Measurements from ENCODE around the gene PDSS2. TPM values are rescaled to one million over a fixed set of nuclear protein-coding genes. Genes with fewer than 3 reads are reported as not detected.

The PDSS2 gene
- total and polyA plus RNA-seq, 4 donors: 6.6 to 19.8 (median 15.6) TPM

DNA sequence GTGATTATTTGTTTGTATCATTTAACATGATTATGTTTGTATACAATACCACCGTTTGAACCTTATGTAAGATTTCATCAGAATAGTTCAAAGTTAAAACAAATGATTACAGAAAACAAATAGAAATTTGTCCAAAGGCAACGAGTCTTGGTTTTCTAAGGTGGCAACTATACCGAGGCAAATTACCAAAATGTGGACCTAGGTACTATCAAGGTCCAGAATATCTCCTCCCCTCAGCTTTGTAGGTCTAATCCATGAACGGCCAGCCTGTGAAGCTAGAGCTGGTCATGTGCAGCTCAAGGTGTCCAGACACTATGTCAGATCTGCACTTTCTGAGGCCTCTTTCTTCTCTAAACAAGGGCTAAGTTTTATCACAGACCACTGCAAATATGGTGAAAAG, 192.4 kb downstream of the PDSS2 start:
- DNase-seq (no peak), ATAC-seq (ENCODE audit: insufficient read depth, low FRiP score) (no peak)
- H3K27ac ChIP-seq (ENCODE audit: low read depth in 1 of 2, low read length in 1 of 2): no peak overlapping the region
- H3K9me3 ChIP-seq (ENCODE audit: control insufficient read depth in 4 of 4, insufficient read depth in 3 of 4, low read length in 3 of 4): no peaks in the 10 kb centered on the region
- H3K4me1 ChIP-seq (ENCODE audit: control insufficient read depth in 5 of 5, insufficient read depth in 5 of 5, low read length in 5 of 5): peaks cover 0 to 9% (median 0%) of the 10 kb centered on the region in 5 donors
- H3K36me3 ChIP-seq (ENCODE audit: control insufficient read depth in 4 of 4, insufficient read depth in 4 of 4, low read length in 4 of 4): peaks cover 0 to 1% (median 0%) of the 10 kb centered on the region in 4 donors
- WGBS, 2 donors: 82 to 84% methylated on average over 4 of the region's 4 CpGs
- no peak overlapping the region for H3K9ac ChIP-seq (ENCODE audit: insufficient read depth in 1 of 2, low read length in 2 of 2)
- no peak overlapping the region for H3K4me3 ChIP-seq
- H3K27me3 ChIP-seq (ENCODE audit: control insufficient read depth in 3 of 3, insufficient read depth in 3 of 3, low read length in 2 of 3): no peaks in the 10 kb centered on the region
- TF ChIP-seq, protein P1, sequence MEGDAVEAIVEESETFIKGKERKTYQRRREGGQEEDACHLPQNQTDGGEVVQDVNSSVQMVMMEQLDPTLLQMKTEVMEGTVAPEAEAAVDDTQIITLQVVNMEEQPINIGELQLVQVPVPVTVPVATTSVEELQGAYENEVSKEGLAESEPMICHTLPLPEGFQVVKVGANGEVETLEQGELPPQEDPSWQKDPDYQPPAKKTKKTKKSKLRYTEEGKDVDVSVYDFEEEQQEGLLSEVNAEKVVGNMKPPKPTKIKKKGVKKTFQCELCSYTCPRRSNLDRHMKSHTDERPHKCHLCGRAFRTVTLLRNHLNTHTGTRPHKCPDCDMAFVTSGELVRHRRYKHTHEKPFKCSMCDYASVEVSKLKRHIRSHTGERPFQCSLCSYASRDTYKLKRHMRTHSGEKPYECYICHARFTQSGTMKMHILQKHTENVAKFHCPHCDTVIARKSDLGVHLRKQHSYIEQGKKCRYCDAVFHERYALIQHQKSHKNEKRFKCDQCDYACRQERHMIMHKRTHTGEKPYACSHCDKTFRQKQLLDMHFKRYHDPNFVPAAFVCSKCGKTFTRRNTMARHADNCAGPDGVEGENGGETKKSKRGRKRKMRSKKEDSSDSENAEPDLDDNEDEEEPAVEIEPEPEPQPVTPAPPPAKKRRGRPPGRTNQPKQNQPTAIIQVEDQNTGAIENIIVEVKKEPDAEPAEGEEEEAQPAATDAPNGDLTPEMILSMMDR (IDR thresholded peaks at IDR 0.05; ENCODE audit: control extremely low read depth, extremely low read depth): no peak

DNA sequence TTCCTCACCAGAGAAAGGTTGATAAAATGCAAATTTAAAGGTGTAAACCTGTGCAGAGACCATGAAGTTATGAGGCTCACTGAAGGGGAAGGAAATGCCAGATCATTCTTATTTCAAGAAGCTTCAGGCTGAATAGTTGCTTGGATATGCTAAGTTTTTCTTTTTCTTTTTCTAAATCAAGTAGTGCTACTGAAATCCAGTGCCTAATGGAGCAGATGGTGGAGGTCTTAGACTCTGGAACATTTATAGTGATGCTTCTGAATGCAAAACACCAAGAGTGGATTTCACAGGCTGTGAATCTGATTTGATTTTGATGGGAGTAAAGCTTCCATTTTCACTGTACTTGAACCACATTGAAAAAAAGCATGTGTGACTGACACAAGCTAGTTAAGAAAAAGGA, 192.8 kb downstream of the PDSS2 start:
- no peak overlapping the region for H3K4me3 ChIP-seq
- no peak for ATAC-seq (ENCODE audit: insufficient read depth, low FRiP score)
- no peaks in the 10 kb centered on the region for H3K27me3 ChIP-seq (ENCODE audit: control insufficient read depth in 3 of 3, insufficient read depth in 3 of 3, low read length in 2 of 3)
- H3K27ac ChIP-seq (ENCODE audit: low read depth in 1 of 2, low read length in 1 of 2): no peak overlapping the region
- H3K9ac ChIP-seq (ENCODE audit: insufficient read depth in 1 of 2, low read length in 2 of 2): no peak overlapping the region
- no peaks in the 10 kb centered on the region for H3K9me3 ChIP-seq (ENCODE audit: control insufficient read depth in 4 of 4, insufficient read depth in 3 of 4, low read length in 3 of 4)
- no peak for DNase-seq
- TF ChIP-seq, protein P1 (IDR thresholded peaks at IDR 0.05; ENCODE audit: control extremely low read depth, extremely low read depth): no peak
- peaks cover 0 to 9% (median 0%) of the 10 kb centered on the region in 5 donors for H3K4me1 ChIP-seq (ENCODE audit: control insufficient read depth in 5 of 5, insufficient read depth in 5 of 5, low read length in 5 of 5)
- peaks cover 0 to 1% (median 0%) of the 10 kb centered on the region in 4 donors for H3K36me3 ChIP-seq (ENCODE audit: control insufficient read depth in 4 of 4, insufficient read depth in 4 of 4, low read length in 4 of 4)

DNA sequence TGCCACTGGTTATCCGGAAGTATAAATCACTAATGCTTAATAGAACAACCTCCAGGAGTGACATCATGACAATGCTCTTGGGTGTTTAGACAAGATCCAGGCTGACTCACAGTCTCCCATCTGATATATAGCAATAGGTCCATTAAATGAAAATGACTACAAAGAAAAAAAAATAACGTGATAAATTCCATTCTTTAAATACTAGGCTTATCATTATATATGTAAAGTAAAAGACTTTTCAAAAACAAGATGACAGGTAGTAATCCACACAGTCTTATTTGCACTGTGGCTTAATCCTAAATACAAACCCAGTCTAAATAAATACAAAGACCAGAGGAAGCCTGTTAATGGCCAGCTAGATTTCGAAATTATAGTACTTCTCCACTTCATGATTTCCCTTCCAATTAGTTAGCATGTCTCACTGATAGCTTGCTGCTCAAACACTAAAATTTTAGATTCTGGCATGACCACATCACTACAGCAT, 195.0 kb downstream of the PDSS2 start:
- H3K4me3 ChIP-seq: no peak overlapping the region
- WGBS, 2 donors: 45 to 77% methylated on average over 3 of the region's 3 CpGs
- TF ChIP-seq, protein P1 (IDR thresholded peaks at IDR 0.05; ENCODE audit: control extremely low read depth, extremely low read depth): no peak
- H3K36me3 ChIP-seq (ENCODE audit: control insufficient read depth in 4 of 4, insufficient read depth in 4 of 4, low read length in 4 of 4): no peaks in the 10 kb centered on the region
- DNase-seq (peak in 1 of 3 donors; percentile 20), ATAC-seq (ENCODE audit: insufficient read depth, low FRiP score) (no peak)
- H3K9ac ChIP-seq (ENCODE audit: insufficient read depth in 1 of 2, low read length in 2 of 2): no peak overlapping the region
- H3K27ac ChIP-seq (ENCODE audit: low read depth in 1 of 2, low read length in 1 of 2): no peak overlapping the region
- no peaks in the 10 kb centered on the region for H3K27me3 ChIP-seq (ENCODE audit: control insufficient read depth in 3 of 3, insufficient read depth in 3 of 3, low read length in 2 of 3)
- H3K4me1 ChIP-seq (ENCODE audit: control insufficient read depth in 5 of 5, insufficient read depth in 5 of 5, low read length in 5 of 5): peaks cover 0 to 18% (median 0%) of the 10 kb centered on the region in 5 donors
- no peaks in the 10 kb centered on the region for H3K9me3 ChIP-seq (ENCODE audit: control insufficient read depth in 4 of 4, insufficient read depth in 3 of 4, low read length in 3 of 4)

- H3K4me3 ChIP-seq: no peak overlapping the region
- no peak overlapping the region for H3K9ac ChIP-seq (ENCODE audit: insufficient read depth in 1 of 2, low read length in 2 of 2)
- H3K27me3 ChIP-seq (ENCODE audit: control insufficient read depth in 3 of 3, insufficient read depth in 3 of 3, low read length in 2 of 3): no peaks in the 10 kb centered on the region
- H3K9me3 ChIP-seq (ENCODE audit: control insufficient read depth in 4 of 4, insufficient read depth in 3 of 4, low read length in 3 of 4): no peaks in the 10 kb centered on the region
- ATAC-seq (ENCODE audit: insufficient read depth, low FRiP score) (no peak), DNase-seq (peak in 2 of 3 donors; percentile 74 to 79)
- TF ChIP-seq, protein P1 (IDR thresholded peaks at IDR 0.05; ENCODE audit: control extremely low read depth, extremely low read depth): no peak
- no peaks in the 10 kb centered on the region for H3K36me3 ChIP-seq (ENCODE audit: control insufficient read depth in 4 of 4, insufficient read depth in 4 of 4, low read length in 4 of 4)
- H3K4me1 ChIP-seq (ENCODE audit: control insufficient read depth in 5 of 5, insufficient read depth in 5 of 5, low read length in 5 of 5): peaks cover 0 to 18% (median 0%) of the 10 kb centered on the region in 5 donors
- no peak overlapping the region for H3K27ac ChIP-seq (ENCODE audit: low read depth in 1 of 2, low read length in 1 of 2)
Observed at GRCh38 chr6:107259951-107260350, 199.4 kb downstream of the PDSS2 start.

Measured in lung (tissue), 12 donors.